NCI-H345 treated with DMSO at 0.1 percent for 48 hours (cell line): ENCODE results near the gene UCP3.

Experiments used
- DNase-seq: peaks from one replicate; lab custom pipeline; 2025; ENCODE audit not compliant: unreplicated experiment; lab: John Stamatoyannopoulos, UW

The UCP3 gene

DNA sequence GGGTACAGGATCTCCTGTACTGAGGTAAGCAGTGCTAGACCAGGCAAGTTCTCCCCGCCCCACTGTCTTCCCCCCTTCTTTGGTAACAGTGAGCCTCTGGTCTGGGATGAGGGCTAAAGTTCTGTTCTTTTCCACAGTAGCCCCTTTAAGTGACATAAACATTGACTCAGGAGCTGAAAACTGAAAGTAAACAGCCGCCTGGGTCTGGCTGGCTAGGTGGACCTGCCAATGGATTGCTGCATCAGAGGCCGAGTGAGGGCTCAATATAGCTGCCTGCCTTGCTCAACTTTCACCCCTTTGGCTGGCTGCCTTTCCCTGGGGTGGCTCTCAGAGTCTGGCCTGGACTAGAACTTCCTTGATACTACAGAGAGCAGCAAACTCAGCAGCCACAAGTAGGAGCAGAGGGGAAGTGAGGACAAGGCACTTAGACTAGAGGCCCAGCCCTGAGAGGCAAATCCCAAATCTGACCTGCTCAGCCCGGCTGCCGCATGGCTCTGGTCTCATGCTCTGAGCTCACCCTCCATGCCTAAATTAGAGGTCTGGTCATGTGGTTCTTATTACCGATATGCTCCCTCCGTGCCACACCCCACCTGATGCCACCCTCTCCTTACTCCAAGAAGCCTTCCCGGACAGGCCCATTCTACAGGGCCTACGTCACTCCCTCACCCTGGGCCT, 9.6 kb upstream of the UCP3 start:
- DNase-seq: no peak

DNA sequence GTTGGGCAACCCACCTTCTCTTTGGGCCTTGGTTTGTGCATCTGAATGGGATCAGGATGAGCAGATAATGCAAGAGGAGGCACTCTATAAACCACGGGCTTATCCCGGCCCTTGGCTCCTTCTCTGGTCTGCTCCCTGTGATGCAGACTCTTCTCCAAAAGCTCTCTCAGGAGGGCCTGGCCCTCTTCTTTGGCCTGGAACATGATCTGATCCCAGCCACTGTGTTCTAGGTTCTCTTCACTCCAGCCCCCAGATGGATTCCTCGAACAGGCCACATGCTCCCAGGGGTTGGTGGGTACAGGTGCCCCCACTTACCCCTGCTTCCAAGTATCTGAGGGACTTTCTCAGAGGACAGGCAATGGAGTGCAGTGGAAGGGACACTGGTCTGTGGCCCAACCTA, 8.7 kb upstream of the UCP3 start:
- DNase-seq: no peak

DNA sequence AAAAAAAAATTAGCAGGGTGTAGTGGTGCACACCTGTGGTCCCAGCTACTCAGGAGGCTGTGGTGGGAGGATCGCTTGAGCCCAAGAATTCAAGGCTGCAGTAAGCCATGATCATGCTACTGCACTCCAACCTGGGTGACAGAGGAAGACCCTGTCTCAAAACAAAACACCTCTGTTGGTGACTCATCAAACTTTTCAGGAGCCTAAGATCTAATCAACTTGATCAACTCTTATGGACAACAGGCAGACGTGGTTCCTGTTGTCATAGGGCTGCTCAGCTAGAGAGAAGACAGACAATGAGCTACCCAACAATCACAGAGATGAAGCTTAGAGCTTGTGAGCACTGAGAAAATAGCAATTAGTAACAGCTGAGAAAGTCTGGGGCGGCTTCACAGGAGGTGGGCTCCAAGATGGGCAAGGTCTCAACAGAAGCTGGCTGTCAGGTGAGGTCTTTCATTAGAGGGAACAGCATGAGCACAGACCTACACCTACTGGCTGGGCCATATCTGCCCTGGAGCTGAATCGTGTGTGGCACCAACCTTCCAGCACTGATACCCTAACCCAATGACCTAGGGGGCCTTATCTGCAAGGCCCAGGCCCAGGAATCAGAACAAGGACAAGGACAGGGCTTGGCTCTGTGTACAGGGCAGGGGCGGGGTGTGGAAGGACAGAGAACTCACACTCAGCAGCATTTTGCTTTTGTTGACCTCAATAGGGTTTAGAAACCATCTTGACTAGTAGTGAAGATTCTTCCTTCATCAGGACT, 7.2 kb upstream of the UCP3 start:
- DNase-seq: no peak

DNA sequence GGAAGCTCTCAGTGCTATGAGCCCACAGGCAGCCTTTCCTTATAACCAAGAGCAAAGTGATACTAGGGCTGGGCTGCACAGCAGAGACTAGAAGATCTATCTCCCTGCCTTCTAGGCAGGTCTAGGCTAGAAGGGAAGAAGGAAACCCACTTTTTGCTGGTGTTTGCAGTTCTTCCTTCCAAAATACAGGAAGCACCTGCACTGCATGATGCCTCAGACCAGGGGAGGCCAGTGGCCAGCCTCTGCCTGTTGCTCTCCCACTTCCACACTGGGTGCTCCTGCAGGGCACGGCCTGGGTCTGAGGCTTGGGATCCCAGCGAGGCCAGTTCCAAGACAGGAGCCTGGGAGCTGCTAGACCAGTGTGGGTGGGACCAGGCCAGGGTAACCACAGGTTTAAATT, 6.0 kb upstream of the UCP3 start:
- DNase-seq: no peak

DNA sequence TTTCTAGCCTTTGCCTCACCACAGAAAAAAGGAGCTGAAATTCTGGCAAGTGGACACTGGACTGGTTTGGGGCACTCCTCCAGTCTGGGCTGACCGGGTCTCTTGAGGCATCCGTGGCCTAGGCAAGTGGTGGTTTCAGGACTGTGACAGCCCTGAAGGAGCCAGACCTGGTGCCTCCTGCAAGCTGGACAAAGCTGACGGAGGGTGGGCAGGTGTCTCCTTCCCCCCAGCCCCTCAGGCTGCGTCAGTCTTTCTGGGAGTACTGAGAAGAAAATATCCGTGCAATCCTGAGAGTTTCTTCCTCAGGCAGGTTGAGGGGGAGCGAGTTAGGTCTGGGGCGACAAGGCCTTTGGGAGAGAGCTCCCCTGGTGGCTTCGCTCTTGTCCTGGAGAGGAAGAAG, 4.3 kb upstream of the UCP3 start:
- DNase-seq: no peak

DNA sequence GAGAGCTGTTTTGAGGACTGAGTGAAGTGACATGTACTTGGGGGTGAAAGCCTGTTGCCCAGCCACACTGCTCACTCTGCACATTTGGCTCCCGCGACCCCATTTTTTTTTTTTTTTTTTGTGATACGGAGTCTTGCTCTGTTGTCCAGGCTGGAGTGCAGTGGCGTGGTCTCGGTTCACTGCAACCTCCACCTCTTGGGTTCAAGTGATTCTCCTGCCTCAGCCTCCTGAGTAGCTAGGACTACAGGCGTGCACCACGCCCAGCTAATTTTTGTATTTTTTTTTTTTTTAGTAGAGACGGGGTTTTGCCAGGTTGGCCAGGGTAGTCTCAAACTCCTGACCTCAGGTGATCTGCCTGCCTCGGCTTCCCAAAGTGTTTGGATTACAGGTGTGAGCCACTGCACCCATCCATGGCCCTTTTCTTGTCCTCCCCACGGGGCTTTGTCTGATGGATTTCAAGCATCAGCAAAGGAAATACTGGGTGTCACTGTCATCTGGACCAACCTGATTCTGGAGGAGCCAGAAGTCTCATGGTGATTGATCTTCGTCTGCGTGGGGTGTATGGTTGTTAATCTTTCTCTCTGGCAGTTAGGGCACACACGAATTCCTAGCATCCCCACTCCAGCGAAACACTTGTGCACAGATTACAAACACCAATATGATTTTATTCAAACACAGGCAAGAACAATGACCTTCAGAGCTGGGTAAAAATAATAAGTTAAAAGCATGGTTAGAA, 3.4 kb upstream of the UCP3 start:
- no peak for DNase-seq

DNA sequence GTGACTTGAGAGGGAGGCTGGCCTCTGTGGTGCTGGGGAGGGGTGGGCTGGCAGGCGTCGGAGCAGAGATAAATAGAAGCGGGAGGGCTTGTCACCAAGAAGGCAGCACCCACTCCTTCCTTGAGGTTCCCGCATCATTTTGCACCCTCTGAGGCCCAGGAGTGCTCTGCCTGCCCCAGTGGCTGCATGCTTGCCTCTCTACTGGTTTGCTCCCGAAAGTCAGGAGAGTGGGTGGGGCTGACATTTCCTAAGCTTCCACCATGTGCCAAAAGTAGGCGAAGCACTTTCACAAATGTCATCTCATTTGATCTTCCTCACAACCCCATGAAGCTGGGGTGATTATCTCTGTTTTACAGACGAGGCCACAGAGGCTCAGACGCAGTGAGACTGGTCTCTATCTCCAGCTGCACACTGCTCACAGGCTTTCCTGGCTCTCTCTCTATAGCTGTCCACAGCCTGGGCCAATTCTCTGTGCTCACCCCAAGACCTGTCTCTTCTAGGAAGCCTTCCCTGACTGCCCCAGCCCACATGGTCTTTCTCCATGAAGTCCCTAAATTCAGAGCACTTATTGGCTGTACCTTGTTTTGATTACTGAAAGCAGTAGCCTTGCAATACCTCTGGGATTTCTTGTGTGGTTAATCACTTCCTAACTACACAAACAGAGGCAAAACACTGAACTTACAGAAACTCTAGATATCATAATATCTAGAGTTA, 2.6 kb upstream of the UCP3 start:
- no peak for DNase-seq

DNA sequence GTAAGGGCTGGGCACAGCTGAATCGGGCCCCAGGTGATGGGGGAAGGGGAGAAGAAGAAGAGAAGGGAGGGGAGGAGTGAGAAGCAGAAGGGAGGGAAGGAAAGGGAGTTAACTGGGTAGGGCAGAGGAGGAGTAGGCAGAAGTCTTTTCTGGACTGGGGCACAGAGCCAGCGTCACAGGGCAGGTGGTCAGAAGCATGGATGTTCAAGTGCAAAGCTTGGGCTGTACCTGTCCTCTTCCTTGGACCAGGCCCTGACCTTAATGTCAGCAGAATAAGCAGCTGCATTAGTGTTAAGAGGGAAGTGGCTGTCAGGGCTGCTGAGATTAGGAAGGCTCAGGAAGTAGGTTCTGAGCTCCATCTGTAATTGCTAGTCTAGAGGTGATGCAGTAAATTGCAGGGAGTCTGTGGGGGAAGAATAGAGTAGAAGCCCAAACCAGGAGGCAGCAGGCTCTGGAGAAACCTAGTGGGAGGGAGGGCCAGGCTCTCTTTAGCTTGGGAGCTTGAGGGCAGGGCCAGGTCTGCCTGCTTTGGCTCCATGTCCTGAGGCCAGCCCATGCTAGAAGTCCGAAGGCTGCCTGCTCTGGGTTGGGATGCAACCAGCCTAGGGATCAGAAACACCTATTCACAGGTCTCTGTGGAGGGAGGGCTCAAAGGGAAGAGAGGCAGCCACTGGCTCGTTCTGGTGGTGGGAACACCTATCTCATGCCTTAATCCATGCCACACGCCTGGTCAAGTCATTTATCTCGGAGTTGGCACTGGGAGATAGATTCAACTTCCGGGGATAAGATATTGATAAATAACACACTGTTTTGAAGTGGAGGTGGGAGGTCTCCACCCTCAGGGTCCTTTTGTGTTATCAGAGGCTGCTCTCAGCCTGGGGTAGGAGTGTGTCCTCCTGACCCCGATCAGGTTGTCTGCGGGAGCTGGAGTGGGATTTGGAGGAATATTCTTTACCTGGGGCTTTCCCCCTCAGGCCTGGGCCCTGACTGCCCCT, 1.7 kb upstream of the UCP3 start:
- no peak for DNase-seq

DNA sequence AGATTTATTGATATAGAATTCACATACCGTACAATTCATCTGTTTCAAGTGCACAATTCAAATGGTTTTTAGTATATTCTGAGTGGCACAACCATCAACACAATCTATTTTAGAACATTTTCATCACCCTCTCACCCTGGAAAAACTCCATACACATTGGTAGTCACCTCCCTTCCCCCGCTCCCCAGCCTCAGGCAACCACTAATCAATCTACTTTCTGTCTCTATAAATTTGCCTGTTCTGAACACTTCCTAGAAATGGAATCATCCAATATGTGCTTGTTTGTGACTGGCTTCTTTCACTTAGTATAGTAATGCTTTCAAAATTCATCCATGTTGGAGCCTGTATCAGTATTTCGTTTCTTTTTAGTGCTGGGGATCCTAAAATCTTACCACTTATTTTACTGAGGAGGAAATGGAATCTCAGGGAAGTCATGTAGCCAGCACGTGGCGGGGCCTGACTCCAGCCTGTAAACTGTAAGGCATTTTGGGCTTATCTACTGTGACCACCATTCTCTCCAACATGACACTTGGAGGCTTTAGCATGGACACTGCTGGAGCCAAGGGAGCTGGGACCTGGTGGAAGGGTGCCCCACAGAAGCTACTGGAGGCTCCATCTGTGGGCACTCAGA, 905 bp upstream of the UCP3 start:
- DNase-seq: no peak

DNA sequence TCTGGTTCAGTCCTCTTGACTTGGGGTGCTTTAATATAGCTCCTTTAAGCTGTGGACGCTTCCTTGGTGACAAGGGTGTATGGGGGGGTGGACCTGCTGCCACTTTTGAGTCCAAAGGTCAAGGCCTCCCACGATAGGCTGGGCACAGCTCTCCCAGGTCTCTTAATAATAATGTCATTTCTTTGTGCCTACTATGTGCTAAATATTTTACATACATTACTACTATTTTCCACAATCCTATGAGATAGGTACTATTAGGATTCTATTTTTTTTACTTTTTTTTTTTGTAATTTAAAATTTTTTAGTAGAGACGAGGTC, 304 bp upstream of the UCP3 start:
- no peak for DNase-seq

DNA sequence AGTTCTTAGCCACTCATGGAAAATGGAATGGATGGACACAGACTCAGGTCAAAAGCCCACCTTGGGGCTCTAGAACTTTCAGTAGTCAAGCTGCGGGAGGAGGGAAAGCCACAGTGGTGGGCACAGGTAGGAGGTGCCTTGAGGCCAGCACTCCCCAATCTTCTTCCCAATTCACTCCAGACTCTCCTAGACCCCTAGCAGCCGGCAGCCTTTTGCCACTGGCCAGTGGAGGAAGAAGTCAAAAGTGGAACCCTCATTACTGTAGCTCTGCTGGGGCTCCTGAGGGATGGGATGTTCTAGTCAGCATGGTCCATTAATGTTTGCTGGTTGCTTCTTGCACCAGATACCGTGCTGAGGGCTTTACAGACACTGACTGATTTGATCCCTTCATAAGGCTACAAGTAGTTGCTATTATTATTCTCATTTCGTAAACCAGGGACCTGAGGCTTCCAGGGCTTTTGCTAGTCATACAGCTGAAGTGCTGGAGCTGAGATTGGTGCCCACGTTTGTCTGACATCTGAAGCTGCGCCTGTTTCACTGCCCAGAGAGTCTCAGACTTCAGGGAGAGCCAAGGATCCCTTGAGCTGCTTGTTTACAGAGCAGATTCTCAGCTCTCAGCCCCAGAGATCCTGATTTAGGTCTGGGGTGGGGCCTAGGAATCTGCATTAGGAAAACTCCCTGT, 1.1 kb downstream of the UCP3 start:
- DNase-seq: no peak

DNA sequence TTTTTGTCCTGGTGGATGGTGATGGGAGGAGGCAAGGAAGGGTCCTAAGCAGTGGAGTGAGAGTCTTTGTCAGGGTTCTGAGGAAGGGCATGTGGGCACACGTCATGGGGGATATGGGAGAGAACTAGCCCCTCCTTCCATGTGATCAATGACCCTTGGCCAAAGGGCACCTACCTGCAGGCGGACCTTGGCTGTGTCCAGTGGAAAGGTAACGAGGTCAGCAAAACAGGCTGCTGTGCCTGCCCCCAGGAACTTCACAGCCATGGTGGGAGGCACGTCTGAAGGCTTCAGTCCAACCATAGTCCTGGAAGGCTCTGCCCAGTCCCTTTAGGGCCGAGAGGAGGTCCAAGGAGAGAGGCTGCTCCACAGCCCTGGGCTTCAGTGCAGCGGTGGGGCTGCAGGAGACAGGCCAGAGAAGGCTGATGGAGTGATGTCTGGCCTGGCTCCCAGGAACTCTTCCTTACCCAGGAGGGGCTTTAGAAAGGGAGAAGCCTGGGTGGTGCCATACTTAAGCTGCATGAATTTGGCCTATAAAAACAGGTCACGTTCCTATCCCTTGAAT, 2.1 kb downstream of the UCP3 start:
- DNase-seq: no peak

DNA sequence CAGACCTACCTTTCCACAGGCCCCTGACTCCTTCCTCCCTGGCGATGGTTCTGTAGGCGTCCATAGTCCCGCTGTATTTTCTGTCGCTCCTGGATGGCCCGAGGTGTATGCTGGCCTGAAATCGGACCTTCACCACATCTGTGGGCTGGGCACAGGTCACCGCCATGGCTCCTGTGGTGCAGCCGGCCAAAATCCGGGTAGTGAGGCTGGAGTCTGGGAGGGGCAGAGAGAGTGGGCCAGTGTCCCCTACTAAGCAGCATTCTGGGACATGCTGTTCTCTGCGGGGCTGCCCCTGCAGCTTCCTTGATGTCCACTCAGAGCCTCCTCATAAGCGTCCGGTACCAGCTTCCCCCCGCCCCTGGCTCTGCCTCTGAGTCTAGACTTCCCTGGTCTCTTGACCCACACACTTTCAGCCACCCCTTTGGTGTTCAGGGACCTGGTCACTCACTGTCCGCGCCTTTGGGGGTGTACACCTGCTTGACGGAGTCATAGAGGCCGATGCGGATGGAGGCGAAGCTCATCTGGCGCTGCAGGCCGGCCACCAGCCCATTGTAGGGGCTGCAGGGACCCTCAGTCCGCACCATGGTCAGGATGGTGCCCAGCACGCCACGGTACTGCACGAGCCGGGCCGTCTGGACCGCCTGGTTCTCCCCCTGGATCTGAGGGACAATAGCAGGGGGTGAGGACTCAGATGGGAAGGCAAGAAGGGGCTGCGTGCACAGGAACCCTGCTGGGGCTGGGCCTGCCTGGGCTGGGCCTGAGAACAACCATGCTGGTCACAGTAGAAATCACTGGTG, 3.0 kb downstream of the UCP3 start:
- no peak for DNase-seq

DNA sequence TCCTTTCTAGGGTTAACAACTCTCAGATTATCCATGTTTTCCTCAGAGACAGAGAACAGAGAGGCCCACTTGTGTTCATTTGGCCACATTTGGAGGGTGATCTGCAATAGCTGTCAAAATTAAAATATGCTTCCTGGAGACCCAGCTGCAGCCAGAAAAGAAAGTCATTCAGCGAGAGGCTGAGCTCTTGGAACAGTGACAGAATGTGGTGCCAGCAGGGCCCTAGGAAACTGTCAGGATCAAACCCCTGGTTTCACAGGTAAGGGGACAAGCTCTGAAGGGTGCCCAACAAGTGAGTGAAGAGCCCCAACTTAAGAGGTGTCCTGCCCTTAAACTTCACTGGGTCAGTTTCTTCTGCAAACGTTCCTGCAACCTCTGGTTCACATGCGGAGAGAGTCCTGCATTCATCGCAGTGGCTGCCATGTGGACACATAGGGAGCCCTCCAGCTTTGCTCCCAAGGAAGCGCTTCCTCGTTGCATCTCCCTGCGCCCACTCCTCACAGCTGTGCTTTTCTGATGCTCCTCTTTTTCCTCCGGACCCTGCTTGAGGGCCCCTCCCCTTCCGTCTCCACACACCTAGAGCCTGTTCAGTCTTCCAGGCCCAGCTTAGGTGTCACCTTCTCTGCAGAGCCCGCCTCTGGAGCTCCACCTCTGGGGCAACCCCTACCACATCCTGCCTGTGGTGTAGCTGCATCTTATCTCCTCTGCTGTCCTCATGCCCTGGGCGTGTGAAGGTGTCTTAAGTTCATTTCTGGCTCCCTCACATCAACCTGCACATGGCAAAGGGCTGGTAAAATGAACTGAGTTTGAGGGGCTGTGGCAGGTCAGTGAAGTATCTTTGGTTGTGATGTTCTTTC, 3.9 kb downstream of the UCP3 start:
- no peak for DNase-seq

DNA sequence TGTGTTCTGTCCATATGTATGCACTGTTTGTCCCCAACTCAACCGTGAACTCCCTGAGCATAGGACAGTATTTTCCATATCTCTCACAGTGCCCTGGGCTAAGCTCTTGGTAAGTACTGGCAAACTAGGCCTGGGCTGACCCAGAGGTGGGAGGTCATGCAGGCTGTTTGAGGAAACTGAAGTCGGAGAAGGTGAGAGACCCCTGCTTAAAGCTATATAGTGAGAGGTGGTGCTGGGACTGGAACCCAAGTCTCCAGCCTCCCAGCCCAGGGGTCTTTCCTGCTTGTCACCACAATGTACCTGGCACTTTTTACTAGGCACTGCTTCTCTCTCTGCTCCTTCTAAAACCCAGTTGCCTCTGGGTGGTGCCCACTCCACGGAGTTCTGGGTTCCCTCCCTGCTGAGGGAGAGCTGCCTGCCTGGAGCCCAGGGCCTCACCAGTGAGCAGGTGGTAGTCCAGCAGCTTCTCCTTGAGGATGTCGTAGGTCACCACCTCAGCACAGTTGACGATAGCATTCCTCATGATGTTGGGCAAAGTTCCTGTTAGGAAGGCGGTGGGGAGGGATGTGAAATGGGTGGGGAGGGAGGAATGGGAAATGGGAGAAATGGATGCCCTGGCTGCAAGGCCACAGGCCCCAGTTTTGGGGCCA, 4.7 kb downstream of the UCP3 start:
- DNase-seq: no peak

DNA sequence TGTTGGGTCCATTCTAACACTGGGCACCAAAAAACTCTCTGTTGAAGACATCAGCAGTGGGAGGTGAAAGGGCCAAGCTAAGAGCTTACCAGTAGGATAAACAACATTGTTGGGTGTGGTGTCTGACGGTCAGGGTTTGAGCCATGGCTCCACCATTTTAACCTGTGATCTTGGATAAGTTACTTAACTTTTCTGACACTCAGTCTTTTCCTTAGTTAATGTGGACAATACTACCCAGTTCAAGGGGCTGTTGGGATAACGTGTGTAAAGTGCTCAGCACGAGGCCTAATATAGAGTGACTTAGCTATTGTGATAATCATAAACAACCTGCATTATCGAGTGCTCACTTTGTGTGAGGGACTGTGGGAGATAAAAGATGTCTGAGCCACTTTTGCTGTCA, 6.1 kb downstream of the UCP3 start:
- no peak for DNase-seq

DNA sequence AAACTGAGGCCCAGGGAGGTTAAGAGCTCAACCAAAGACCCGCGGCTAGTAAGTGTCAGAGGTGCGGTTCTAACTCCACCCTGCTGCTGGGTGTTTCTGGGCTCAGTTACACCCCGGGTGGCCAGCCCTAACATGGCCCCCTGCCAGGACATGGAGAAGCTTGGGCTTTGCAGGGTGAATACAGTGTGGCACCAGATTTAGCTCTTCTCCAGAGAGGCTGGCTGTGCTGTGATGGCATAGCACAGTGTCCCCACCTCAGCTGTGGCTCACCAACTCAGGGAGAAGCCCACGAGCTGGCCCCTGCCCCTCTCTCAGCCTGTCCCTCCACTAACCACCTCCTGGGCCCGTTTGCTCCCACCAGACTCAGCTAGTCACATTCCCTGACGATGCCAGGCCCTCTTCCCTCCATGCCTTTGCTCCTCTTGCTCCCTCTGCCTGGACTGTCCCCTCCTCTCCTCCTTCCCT, 7.0 kb downstream of the UCP3 start:
- no peak for DNase-seq
